ENCODE data around the gene RPL7A.

Gene RPL7A

DNA sequence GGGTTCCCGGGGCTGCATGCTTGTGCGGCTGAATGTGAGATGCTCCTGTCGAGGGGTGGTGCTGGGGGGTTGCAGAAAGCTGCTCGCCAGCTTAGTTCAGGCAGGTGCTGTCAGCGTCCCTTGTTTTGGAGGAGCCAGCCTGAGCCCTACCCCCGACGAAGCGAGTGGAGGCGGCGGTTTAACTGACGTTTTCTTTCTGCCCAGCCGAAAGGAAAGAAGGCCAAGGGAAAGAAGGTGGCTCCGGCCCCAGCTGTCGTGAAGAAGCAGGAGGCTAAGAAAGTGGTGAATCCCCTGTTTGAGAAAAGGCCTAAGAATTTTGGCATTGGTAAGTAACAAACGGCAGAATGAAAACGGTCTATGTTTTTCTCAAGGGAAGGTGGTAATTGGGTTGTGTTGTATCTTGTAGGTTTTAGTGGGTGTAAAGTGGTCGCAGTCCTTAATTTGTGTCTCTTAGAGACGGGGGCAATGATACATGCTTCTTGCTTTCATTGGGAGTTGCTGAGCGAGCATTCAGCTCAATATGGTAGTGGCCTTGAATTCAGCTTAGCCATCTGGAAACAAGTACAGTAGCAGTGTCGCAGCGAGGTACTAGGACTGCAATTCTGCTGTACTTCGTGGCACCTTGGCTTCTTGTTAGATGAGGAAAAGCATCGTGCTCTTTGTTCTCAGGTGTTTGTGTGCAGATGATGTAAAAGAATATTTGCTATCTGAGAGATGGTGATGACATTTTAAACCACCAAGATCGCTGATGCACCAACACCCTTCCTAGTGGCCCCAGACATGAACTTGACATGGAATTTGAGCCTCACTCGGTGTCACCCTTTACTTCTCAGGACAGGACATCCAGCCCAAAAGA, 928 bp downstream of the RPL7A start:
- DNase-seq, result no peak

DNA sequence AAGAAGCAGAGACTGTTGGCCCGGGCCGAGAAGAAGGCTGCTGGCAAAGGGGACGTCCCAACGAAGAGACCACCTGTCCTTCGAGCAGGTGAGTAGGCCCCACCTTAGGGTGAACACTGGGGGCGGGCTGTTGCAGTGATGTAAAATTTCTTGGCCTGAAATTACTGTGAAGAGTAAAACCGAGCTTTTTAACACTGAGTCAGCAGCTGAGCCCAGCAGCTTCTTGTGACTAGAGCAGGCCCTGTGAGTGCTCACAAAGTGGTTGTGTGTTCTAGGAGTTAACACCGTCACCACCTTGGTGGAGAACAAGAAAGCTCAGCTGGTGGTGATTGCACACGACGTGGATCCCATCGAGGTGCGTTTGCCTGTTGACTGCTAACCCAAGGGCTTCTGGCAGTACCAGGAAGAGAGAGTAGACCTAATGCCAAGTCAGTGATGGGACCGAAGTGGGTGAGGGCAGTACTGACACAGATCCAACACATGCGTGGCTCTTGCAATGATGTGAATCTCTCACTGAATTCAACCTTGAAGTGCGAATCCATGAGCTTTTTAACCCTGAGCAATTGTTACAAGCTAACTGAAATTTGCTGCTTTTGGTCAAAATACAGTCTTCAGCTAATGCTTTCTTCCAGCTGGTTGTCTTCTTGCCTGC, 2.1 kb downstream of the RPL7A start:
- DNase-seq, result no peak

DNA sequence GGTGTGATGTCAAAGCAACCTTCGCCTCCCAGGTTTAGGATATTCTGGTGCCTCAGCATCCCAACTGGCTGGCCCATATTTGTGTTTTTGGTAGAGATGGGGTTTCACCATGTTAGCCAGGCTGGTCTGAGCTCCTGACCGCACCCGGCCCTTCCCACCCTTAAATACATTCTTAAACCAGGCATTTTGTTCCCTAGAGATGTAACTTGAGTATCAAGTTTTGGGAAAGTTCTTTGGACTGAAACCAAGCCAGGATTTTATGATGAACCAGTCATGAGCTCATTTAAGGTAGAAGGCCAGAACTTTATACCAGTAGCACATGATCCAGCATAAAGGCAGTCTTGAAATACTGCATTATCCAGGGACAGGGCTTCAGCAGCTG, 3.5 kb downstream of the RPL7A start:
- no peak for DNase-seq

DNA sequence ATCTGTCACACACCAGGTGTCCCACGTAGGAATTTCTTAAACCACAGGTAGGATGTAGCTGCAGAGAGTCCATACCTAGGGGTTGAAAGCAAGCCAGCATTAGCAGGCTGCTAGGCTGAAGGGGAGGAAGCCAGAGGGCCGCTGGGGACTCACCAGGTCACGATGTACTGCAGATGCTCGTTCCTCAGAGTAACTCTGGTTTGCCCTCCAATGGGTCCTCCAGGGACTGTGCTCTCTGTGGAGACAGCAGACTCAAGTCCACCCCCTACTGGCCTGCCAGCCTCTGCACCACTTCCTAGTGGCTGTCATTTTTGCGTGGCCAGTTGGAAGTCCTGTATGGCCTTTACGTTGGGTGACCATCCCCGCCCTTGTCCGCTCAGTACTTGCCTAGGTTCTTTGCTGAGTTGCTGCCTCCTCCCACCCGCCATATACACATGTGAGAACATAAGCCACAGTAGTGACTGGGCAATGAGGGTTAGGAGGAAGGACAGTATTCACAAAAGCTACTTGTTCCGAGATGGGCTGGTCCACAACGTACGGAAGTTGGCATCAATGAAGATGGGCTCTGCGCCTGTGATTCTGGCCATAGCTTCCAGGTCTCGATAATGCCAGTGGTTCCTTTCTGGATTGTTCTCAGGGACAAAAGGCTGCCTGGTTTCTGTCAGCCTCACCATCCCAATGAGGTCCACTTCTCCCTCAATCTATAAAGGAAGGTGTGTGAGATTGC, 4.1 kb downstream of the RPL7A start:
- DNase-seq, result peak; percentile 67

DNA sequence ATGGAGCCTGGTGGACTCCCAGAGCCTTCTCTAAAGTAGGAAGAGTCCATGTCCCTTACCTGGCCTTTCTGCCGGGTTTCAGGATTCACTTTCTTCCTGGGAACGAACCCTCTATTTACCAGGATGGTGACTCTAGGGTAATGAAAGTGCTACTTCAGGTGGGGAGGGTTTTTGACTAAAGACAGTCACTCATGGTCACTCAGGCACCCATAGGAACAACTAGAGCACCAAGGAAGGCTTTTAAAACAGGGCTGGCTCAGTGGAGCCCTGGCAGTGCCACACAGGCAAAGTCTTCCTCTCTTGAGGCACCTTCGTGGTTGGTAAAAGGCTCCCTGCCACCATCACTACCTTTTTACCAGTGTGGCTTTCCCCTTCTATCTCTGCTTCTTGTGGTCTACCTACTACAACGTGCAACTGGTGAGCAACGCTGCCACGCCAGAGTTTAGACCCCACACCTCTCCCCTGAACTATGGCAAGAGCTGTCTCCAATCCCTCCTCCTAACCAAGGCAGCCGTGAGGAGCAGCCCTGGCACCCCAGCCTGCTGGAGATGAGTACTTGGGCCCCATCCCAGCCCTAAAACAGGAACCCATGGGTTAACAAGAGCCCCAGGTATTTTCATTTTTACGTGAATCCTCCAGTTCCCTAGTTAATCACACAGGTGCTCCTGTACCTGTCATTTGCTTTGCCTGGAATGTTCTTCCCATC, 4.8 kb downstream of the RPL7A start:
- DNase-seq, result no peak

DNA sequence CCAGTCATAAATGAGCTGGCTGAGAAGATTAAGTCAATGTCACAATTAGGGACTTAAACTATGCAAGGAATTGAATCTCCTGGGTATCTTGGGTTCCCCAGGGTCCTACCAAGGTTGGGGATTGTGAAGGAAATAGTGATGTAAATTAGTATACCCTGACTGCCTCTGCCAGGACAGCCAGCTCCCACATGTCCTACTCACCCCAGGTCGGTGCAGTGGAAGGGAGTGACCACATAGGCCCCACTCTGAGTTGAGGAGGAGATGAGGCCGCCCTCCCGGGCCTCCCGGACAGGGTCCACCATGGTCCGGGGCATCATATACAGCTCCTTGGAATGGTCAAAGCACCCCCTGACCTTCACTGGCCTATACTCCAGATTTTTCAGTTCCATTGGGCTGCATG, 5.5 kb downstream of the RPL7A start:
- no peak for DNase-seq

DNA sequence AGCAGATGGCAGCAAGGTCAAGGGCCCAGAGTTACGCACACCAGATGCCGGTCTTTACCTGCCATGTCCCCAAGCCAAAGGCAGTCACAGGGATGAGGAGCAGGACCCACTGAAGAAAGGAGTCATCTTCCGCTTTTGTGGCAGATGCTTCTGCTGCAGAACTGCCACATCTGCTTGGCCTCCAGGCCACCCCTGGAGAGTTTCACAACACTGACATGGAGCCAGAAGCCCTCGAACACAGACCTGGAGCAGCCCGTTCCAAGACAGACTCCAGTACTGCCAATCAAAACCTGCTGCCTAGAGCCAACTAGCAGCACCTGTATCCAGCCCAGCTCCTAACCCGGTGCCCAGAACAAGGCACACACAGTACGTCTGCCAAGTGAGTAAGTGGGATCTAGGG, 6.7 kb downstream of the RPL7A start:
- no peak for DNase-seq

DNA sequence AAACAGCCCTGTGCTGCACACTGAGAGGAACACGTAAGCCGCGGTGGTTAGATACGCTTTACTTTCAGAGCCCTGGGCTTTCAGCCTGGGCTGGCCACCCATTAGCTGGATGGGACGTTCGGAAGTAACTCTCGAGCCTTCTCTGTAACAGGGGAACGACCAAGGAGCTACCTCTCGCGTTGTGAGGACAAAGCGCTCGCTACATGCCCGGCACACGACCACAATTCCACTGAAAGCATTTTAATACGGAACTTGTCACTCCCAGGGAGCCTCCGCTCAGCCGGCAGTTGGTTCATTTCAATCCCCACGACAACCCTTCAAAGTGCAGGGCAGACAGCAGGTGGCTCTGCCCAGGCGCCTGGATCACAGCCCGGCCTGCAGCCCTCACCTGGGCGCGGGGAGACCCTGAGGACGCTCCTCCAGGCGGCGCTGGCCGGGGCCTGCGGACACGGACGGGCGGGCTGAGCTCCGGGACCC, 7.9 kb downstream of the RPL7A start:
- no peak for DNase-seq

DNA sequence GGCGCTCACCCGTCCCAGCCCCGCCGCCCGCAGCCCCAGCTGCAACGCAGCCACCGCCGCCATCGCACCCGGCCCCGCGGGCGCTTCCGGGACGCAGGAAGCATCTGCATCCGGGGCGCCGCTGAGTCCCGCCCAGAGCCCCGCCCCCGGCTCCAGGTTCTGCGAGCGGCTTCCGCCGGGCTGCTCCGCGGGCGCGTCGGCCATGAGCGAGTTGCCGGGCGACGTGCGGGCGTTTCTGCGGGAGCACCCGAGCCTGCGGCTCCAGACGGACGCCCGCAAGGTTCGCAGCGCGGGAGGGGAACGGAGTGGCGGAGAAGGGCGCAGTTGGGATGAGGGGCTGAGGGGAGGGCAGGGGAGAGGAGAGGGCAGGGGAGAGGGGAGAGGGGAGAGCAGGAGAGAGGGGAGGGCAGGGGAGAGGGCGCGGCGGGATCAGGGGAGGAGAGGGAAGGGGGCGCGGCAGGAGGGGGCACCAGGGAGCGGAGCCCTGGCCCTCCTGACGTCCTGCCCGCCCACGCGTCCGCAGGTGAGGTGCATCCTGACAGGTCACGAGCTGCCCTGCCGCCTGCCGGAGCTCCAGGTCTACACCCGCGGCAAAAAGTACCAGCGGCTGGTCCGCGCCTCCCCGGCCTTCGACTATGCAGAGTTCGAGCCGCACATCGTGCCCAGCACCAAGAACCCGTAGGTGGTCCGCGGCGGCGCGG, 8.5 kb downstream of the RPL7A start, which contains the start of the genes SURF1 and SURF2:
Gene SURF1, minus strand, starts transcription at position 97 of the 701 bp plus-strand sequence. Its CDS starts 34 bp downstream, at position 63.
Gene SURF2, plus strand, starts transcription at position 160 of the 701 bp plus-strand sequence. Its CDS starts 43 bp downstream, at position 203.
- DNase-seq, result peak; percentile 77

DNA sequence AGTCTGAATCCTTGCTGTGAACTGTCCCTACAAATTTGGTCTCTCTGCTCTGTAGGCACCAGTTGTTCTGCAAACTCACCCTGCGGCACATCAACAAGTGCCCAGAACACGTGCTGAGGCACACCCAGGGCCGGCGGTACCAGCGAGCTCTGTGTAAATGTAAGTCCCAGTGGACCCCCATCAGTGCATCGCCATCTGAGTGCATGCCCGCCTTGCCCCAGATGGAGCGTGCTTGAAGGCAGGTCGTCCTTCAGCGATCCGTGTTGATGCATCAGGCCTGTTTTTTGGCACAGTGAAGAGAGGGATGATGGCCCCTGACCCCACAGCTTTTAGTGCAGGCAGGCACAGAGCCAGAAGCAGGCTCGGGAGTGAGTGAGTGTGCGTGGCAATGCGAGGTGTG, 9.6 kb downstream of the RPL7A start:
- no peak for DNase-seq

DNA sequence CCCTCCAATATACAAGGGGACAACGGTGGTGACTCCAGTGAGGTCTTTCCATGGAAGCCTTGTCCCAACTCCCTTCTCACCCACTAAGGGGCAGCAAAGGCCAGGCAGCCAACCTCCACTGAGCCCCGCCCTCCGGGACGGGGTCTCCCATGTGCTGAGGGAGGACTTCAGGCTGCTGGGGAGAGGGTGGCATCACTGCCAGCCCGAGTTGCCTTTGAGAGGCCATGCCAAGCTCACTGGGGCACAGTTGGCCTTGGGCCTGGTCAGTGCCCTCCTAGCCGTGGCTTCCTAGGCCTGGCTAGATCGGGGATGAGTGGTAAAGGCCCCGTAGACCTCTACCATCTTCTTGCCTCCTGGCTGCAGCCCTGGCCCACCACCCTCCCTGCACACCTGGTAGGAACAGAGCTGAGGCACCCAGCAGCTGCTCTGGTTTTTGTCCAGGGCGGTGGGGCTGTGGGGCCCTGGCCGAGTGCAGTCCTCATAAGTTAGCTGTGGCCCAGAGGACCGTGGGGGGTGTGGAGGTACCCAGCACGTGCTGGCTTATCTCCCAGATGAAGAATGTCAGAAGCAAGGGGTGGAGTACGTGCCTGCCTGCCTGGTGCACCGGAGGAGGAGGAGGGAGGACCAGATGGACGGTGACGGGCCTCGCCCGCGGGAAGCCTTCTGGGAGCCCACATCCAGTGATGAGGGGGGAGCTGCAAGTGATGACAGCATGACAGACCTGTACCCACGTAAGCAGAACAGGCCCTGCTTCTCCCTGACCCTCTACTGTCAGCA, 11.6 kb downstream of the RPL7A start:
- no peak for DNase-seq

DNA sequence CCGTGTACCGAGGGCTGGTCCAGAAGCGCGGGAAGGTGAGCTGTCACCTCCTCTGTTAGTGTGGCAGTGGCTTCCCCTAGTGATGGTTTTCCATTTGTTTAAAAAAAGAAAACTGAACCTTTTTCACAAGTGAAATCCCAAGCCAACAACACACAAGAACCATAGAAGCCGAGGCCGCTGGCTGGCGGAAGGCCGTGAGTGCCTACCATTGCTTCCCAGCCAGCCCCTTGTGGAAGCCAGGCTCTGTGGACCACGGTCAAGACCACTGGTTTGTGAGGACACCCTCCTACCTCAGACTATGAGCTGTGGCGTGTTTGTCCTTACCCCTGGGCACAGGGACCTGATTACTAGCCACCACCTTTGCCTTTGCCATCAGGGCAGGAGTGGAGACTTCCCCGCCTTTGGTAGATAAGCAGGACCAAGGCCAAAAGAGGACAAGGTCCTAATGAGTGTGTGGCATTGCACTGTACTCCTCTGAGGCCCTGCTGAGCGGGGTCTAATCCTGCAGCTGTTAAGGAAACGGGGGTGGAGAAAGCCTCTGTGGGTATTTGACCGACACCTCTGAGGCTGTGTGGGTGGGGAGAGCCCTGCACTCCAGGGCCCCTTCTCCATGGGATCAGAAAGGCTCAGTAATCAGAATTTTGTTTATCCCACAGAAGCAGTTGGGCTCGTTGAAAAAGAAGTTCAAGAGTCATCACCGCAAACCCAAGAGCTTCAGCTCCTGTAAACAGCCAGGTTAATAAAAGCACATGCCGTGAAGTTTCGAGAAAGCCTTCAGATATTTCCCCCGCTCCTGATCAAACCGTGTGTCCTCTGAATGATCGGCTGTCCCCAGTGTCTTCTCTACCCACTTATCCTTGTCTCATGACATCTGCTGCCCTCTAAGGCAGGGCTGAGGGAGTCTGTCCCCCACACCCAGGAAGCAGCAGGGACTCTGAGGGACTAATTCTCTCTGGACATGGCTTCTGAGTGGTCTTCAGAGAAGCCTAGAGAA, 12.7 kb downstream of the RPL7A start:
- no peak for DNase-seq

DNA sequence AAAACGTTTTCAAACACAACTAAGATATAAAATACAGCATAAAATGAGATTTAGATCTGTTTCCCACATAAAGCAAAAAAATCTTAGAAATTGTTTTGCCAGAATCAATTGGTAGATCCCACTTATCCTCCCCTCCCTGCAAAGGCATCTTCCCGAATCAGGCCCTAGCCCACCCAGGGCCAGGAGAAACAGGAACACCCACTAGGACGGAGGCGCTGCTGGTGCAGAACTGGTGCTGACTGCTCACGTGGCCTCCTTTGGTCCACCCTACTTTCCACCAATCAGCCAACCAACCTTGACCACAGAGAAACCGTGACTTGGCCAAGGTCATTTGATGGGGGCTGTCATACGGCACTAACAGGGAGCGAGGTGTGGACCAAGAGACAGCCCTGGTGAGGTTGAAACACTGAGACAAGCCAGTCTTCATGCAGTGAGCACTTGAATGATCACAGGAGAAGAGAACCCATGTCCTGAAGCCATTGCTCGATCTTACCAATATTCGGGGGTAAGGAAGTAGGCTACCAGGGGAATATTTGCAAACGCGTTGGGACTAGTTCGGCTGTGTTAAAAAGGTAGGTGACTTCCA, 13.6 kb downstream of the RPL7A start:
- no peak for DNase-seq

DNA sequence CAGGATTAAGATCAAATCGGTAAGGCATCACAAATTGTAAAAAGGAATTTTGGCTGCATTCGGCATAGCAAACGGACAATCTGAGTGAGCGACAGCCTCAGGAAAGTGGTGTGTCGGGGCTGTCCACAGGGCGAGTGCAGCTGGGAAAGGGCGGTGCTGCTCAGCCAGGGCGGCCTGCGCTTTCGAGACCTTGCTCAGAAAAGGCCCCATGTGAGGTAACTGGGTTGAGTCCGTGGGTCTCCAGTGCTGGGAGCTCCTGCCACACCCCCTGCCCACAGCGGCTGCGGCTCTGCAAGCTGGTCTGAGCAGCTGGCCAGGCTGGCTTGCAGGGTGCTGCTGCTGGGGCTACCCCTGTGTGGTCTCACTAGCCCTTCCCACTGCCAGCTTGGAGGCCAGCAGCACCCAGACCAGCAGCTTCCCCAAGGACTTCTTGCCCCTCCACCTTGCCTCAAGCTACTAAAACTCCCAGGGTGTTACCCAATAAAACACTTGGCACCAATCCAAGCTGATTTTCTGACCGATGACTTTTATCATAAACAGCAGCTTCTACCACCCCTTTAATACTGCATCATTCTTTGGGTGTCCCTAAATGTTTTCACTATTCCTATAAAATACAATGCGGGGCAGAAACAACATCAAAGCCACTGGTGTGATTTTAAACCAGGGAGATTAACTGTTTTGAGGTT, 14.5 kb downstream of the RPL7A start:
- no peak for DNase-seq

DNA sequence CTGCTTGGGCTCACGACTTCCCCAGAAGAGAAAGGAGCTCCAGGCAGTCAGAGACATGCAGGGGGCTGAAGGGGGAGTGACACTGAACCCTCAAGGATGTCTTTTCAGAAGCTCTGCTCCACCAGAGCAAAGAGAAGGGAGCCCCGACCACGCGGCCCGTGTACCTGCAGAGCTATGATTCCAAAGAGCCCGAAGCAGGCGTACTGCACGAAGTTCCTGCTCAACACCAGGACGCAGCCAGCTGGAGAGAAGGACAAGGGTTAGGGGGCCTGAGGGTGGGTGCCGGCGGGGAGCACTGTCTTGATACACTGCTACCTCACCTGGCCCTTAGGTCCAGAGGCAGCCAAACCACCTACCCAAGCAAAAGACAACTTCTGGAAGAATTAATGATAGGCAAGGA, 18.4 kb downstream of the RPL7A start:
- no peak for DNase-seq

DNA sequence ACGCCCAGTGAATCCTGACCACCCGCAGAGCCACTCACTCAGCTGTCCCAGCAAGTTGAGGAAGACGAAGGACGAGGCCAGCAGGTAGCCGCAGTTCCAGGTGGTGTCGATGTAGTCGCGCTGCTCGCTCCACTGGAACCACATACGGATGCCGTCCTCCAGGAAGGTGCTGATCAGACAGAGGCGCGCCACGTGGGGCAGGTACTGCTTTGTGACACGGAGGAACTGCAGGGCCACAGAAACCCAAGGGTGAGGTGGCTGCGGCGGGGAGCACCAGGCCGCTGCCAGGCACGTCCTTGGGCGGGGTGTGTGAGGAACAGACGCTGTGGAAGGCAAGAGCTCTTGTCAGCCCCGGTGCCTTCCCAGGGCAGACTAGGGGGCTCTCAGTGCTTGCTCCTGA, 19.2 kb downstream of the RPL7A start:
- DNase-seq, result no peak

DNA sequence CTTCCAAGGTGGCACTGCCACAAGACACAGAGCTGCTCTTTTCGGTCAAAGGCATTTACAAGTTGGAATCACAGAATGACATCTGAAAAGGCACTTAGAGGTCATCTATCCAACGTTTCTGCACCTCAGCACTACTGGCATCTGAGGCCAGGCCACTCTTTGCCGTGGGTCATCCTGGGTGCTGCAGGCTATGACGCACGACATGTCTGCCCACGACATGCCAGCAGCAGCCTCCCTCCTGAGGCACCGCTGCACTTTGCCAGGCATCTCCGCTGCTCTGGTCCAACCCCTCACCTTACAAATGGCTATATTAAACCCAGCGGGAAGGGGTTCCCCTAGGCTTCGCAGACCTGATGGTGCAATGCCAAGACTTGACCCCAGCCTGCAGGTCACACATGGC, 19.8 kb downstream of the RPL7A start:
- DNase-seq, result no peak

DNA sequence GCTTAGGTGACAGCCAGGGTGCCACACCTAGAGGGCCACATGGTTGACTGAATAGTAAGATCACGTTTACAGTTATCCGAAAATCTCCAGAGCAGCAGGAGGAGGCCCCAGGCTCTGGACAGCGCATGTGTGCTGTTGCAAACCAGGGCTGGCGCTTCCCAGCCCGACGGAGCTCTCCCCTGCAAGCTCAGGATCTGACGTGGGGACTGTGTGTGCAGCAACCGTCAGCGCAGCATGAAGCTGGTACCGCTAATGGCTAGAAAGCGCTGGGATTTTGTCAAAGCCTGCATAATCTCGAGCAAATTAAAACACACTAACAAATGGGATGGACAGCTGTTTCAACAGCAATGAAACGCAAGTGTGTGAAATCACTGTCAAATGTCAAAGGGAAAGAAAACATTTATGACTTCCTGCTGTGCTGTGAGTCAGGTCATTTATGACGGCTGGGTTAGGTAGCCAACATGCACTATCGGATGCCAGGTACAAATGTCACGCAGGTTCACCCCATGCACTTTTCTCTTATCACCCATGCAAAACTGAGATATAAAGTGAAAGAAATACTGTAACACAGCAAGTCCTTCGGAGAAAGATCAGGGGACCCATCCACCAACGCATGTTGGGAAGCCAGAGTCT, 20.3 kb downstream of the RPL7A start:
- DNase-seq, result no peak

Data from fibroblast of skin of abdomen (primary cell).